Stimulated activated CD4-positive, alpha-beta T cell treated with anti-CD3 and anti-CD28 coated beads, Interleukin-1b, Interleukin-23, amount 100 ng/mL, for 24 hours (primary cell): ENCODE measurements around the gene EML1.

Source experiments
- DNase-seq, 4 experiments: peaks; one replicate each; pipeline ENCODE4 v3.0.0-alpha.2; 2020; ENCODE audit warnings: low read depth in 4 of 4, low spot score in 1 of 4

EML1 gene, protein sequence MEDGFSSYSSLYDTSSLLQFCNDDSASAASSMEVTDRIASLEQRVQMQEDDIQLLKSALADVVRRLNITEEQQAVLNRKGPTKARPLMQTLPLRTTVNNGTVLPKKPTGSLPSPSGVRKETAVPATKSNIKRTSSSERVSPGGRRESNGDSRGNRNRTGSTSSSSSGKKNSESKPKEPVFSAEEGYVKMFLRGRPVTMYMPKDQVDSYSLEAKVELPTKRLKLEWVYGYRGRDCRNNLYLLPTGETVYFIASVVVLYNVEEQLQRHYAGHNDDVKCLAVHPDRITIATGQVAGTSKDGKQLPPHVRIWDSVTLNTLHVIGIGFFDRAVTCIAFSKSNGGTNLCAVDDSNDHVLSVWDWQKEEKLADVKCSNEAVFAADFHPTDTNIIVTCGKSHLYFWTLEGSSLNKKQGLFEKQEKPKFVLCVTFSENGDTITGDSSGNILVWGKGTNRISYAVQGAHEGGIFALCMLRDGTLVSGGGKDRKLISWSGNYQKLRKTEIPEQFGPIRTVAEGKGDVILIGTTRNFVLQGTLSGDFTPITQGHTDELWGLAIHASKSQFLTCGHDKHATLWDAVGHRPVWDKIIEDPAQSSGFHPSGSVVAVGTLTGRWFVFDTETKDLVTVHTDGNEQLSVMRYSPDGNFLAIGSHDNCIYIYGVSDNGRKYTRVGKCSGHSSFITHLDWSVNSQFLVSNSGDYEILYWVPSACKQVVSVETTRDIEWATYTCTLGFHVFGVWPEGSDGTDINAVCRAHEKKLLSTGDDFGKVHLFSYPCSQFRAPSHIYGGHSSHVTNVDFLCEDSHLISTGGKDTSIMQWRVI

DNA sequence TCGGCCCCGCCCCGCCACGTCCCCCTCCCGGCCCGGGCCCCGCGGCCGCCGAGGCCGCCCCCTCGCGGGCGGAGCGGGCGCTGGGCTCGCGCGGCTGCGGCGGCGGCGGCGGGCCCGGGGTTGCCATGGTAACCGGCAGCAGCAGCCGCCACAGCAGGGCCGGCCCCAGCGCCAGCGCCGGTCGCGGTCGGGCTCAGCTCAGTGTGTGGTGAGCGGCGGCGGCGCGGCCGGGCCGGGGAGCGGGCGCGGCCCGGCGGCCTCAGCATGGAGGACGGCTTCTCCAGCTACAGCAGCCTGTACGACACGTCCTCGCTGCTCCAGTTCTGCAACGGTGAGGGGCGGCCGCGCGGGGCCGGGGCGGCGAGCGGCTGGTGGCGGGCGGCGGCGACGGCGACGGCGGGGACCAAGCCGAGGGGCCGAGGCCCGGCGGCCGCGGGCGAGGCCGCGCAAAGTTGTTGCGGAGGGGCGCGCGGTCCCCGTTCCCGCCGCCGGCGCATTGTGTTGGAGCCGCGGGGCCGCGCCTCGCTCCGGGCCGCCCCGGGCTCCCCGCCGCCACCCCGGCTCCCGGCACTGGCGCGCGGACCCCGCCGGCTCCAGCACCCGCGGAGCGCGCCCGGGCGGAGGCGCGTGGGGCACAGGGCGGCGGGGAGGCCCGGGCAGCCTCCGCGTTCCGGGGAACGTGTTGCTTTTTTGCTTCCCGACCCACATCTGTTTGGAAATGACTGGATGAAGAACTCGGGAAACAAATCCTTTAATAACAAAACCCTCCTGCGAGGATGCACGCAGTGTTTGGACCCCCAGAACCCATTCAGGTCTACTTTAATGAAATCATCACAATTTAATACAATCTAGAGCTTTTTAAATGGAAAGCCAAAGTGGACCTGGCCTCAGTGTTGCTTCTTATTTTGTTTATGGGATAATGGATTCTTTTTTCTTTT is at the start of gene EML1:
TSS of gene EML1 (plus strand) at position 201 of the 938 bp plus-strand sequence. CDS start at position 265, 64 bp downstream.
- peak; percentile 39 to 72 (median 61) for DNase-seq

DNA sequence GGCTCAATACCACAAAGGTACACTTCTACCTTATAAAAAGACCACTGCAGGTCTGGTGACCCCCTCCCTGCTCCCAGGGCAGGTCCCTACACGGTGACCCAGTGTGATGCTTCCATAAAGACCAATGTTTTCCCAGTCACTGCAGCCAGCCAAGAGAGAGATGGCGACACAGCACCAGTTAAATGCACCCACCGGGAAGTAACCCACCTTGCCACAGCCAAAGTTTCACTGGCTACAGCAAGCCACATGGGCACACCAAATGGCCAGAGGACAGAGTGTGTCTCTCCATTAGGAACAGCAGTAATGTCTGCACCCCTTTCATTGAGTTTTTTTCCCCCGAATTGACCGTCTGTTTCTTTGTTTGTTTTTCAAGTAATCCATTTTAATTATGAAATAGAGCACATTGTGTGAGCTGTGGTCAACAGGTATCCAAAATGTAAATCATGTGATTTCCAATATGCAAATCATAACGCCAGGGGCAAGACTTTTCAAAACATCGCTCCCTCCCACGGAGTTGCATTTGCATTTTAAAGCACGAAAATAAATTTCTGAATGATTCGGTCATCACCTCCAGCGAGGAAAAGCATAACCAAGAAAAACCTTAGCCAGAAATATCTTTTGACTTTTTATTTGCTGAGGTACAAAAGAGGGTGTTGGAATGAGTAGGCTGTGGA is 48.9 kb upstream of the EML1 start:
- no peak for DNase-seq

DNA sequence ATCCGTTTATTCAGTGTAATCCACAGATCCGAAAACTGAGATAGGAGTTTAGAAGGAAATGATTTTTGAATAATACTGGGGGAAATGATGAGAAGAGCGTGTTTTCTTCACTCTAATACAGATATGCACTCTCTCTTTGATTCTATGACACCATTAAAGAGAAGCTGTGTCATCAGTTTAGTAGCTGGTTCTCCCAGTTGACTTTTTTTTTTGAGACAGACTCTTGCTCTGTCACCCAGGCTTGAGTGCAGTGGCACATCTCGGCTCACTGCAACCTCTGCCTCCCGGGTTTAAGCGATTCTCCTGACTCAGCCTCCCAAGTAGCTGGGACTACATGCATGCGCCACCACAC is 48.4 kb upstream of the EML1 start:
- no peak for DNase-seq

DNA sequence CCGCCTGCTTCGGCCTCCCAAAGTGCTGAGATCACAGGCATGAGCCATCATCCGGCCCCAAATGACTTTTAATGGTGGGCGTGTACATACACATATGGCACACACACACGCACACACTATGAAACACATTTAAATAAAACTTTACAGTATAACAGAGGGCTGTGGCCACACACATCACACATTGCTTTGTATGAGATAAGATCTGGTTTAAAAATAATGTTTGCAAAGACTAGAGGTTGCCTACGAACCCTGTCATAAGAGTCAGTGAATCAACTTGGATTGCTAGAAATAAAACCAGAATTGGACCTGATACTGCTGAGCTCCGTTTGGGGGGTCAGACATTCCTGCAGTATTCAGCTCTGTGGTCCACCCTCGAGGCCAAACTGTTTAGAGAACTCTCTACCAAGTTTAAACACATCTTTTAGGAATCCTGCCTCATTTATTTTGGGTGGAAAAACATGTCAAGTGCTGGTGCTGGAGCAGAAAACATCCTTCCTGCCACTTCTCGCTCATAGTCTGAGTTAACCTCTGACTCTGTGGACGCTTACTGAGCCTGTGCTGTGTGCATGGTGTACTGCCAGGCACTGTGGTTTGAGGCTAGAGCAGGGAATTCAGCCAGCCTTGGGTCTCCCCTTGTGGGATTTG is 47.8 kb upstream of the EML1 start:
- no peak for DNase-seq

- DNase-seq, result no peak
Measured at GRCh38 chr14:99747167-99747566, 46.0 kb upstream of the EML1 start.

- no peak for DNase-seq
Measured at GRCh38 chr14:99747582-99748330, 45.5 kb upstream of the EML1 start.

- no peak for DNase-seq
Measured at GRCh38 chr14:99748529-99748928, 44.7 kb upstream of the EML1 start.

DNA sequence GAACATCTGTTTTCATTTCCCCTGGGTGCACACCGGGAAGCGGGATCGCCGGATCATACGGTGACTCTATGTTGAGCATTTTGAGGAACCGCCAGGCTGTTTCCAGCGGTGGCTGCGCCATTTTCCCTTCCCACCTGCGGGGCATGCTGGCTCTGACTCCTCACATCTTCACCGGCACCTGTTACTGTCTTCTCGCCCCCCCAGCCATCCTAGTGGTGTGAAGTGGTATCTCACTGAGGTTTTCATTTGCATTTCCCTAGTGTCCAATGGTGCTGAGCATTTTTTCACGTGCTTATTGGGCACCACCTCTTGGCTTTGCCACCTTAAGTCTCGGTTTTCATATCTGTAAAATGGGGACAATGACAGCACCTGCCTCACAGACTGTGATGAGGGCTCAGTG is 44.1 kb upstream of the EML1 start:
- DNase-seq, result no peak

DNA sequence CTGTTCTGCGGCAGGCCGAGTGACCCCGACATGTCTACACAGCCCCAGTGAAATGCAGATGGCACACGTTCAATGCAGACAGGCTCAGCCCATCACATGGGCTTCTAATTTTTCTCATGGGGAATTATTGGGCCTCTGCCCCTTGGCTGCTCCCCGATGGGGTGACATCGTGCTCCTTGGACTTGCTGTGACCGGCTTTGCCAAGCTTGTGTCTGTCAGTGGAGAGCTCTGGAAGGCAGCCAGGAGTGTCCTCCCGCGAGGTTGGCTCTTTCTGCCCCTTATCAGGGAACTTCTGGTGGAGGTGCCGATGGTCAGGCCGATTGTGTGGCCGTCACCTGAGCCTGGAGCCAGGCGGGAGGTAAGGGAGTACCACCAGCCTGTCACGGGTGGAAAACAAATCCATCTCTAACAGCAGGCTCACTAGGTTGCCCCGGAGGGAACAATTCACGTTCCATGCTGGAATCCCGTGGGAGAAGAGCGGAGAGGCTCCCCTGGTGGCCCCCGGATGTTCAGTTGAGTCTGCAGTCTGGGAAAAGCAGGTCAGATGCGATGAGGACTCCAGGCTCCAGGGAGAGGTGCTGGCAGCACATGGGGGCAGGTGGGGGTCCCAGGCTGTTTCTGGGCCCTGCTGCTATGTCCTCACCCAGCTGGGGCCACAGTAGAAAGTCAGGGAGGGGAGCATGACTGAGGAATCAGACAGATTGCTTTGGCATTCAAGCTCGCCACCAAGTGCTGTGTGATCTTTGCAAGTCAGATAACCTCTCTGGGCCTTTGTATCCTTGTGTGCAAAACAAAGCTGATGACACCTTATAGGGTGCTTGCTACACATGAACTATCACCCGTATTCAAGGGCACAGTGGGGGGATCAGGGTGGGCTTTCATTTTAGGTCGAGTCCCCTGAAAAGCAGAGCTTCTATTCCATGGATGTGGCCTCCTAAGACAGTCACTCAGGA is 43.2 kb upstream of the EML1 start:
- no peak for DNase-seq

DNA sequence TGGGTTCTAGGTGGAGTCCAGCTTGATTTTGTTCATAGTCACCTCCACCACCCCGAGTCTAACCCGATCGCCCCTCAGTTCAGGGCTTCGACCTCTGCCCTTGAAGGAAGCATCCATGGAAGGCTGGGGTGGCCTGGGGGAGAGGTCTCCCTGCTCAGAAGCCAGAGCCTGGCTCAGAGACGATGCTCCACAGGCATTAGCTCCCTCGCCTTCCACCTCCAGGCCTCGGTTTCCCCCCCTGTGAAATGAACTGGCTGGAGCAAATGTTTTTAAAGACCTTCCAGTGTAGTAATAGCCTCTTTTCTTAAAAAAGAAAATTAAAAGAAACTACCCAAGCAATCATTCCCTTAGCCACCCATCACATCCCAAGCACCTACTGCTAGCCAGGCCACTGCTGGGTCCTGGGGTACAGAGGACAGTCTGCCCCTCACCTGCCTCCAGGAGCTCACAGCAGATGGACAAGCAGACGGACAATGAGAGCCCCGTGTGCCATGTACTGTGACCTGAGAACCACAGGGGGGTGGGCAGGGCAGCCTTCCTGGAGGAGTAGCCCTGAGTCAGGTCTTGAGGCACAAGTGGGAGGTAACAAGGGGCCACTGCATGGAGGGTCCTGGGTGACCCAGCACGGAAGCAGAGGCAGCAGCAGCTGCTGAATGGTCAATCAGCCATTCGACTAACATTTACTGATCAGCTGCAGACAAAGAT is 42.3 kb upstream of the EML1 start:
- DNase-seq, result no peak

GRCh38 chr14:99751539-99752485 is 41.4 kb upstream of the EML1 start:
- DNase-seq, result no peak

GRCh38 chr14:99752486-99753121 is 40.6 kb upstream of the EML1 start:
- no peak for DNase-seq

- DNase-seq, result no peak
Measured at GRCh38 chr14:99753225-99754140, 39.7 kb upstream of the EML1 start.

- DNase-seq, result no peak
Measured at GRCh38 chr14:99754141-99755067, 38.8 kb upstream of the EML1 start.
